ENCODE data around the gene TPP2.

GRCh38 chr13:102700088-102701031, 103.6 kb downstream of the TPP2 start:
- no peak for TF ChIP-seq CTCF (IDR thresholded peaks at IDR 0.05)
- no peak for TF ChIP-seq POLR2AphosphoS5 (IDR thresholded peaks at IDR 0.05)

Measured in prostate gland (tissue), 2 donors.